OCI-LY7 (cell line): ENCODE results near the gene GATAD2B. TPM values are rescaled to one million over a fixed set of nuclear protein-coding genes. Genes with fewer than 3 reads are reported as not detected.

Source experiments
- BruUV-seq: library from RNA; stranded (reverse); fragments of 400-500 nt; replicated peaks from 2 replicates; lab custom pipeline; 2021; lab: Mats Ljungman, UMichigan
- CTCF ChIA-PET: fragments of 300-600 bp; sonication (Branson Sonifier 250); formaldehyde crosslinking; loops from one replicate; lab custom pipeline; 2022; ENCODE audit warnings: antibody characterized with exemption; ENCODE audit not compliant: unreplicated experiment; lab: Charles Lee
- POLR2A ChIA-PET: fragments of 300-600 bp; sonication (Branson Sonifier 250); formaldehyde crosslinking; loops from one replicate; lab custom pipeline; 2022; ENCODE audit warnings: antibody characterized with exemption; lab: Charles Lee
- DNase-seq: peaks from one replicate; pipeline ENCODE4 v3.0.0-alpha.2; 2015; ENCODE audit warnings: low spot score
- H2AFZ ChIP-seq: fragments of 200-600 bp; sonication (generic), shearing (Covaris generic); 2 replicates; pipeline ENCODE4 v1.6.1; 2014; ENCODE audit warnings: mild to moderate bottlenecking, antibody characterized with exemption, low read length, moderate library complexity
- H3K27ac ChIP-seq: fragments of 200-600 bp; sonication (generic); 2 replicates; pipeline ENCODE4 v1.5.1; 2014; ENCODE audit warnings: mixed run types, low read depth, mild to moderate bottlenecking, moderate library complexity, low read length, inconsistent platforms; ENCODE audit not compliant: poor library complexity, severe bottlenecking
- H3K36me3 ChIP-seq: fragments of 200-600 bp; sonication (generic); 2 replicates; pipeline ENCODE4 v1.6.1; 2014; ENCODE audit warnings: mild to moderate bottlenecking, antibody characterized with exemption, low read length, moderate library complexity, mixed read lengths; ENCODE audit not compliant: insufficient read depth
- H3K4me1 ChIP-seq: fragments of 200-600 bp; sonication (generic); 2 replicates; pipeline ENCODE4 v1.5.1; 2014; ENCODE audit warnings: mild to moderate bottlenecking, low read length; ENCODE audit not compliant: insufficient read depth, poor library complexity, severe bottlenecking
- H3K4me2 ChIP-seq: fragments of 200-600 bp; sonication (generic); 2 replicates; pipeline ENCODE4 v1.6.1; 2014; ENCODE audit warnings: mild to moderate bottlenecking, low read length
- H3K4me3 ChIP-seq: fragments of 200-600 bp; sonication (generic); 2 replicates; pipeline ENCODE4 v1.5.1; 2014; ENCODE audit warnings: mild to moderate bottlenecking, low read depth, low read length; ENCODE audit not compliant: poor library complexity, severe bottlenecking
- H3K79me2 ChIP-seq: fragments of 200-600 bp; sonication (generic); 2 replicates; pipeline ENCODE4 v1.6.1; 2016; ENCODE audit warnings: low read depth, mild to moderate bottlenecking, low read length, moderate library complexity, mixed read lengths; ENCODE audit not compliant: insufficient read depth
- H3K9me2 ChIP-seq: fragments of 200-600 bp; sonication (generic); 2 replicates; pipeline ENCODE4 v1.6.1; 2016; ENCODE audit warnings: mild to moderate bottlenecking, low read length, mixed read lengths; ENCODE audit not compliant: insufficient read depth
- H3K9me3 ChIP-seq: fragments of 200-600 bp; sonication (generic); 2 replicates; pipeline ENCODE4 v1.6.1; 2014; ENCODE audit warnings: mild to moderate bottlenecking, mixed run types, low read length, mixed read lengths
- H4K20me1 ChIP-seq: fragments of 200-600 bp; sonication (generic); 2 replicates; pipeline ENCODE4 v1.6.1; 2014; ENCODE audit warnings: mild to moderate bottlenecking, antibody characterized with exemption, low read length, moderate library complexity, mixed read lengths; ENCODE audit not compliant: insufficient read depth
- EZH2phosphoT487 ChIP-seq: fragments of 200-600 bp; sonication (generic); IDR thresholded peaks from 2 replicates; pipeline ENCODE4 v1.6.1; 2018; ENCODE audit warnings: low read depth, borderline replicate concordance, mild to moderate bottlenecking, mixed run types, antibody characterized with exemption, low read length, moderate library complexity, mixed read lengths
- intact Hi-C: fragments of 100-400 bp; cut with micrococcal nuclease; formaldehyde crosslinking; loops from one replicate; pipeline ENCODE4 v1.10.0; 2022; ENCODE audit not compliant: unreplicated experiment
- total RNA-seq, 2 experiments: library from RNA; depleted of rRNA in 1 of 2; stranded (reverse); fragments of >200 nt in 1 of 2; shearing (Covaris generic) in 1 of 2; gene quantifications; 2 replicates each; pipeline ENCODE4 v1.2.3, GENCODE V29; 2014 to 2022
- TF ChIP-seq, protein P1 (sequence below): fragments of 200-600 bp; sonication (generic); conservative IDR thresholded peaks from 2 replicates; pipeline ENCODE4 v1.5.1; 2014; ENCODE audit warnings: mild to moderate bottlenecking, antibody characterized with exemption, low read length, moderate library complexity, mixed read lengths

Gene GATAD2B
- total RNA-seq, 2 experiments from 2014 or later = 11.2 to 65.2 TPM

DNA sequence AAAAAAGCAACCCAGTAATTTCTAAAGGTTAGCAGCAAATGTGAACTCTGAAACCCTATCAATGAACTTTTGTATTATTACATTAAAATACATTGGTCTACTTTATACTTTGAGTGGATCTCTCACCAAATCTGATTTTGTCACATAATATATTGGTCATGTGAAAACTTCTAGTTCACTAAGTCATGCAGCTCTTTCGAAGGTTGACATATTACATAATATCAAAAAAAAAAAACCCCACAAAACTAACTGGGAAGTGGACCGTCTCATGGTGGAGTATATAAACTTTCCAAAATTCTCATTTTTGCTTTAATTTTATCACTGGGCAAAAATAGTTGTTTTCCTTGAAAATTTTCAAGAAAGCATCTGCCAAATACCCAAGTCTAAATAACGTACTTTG lies 50.4 kb downstream of the GATAD2B start:
- DNase-seq = no peak
- Histone ChIP-seq H3K4me3 (no peak overlapping the region), H3K79me2 (peaks cover 79% of the 10 kb centered on the region), H3K9me3 (no peaks in the 10 kb centered on the region), H3K27ac (no peak overlapping the region), H3K36me3 (peaks cover 36% of the 10 kb centered on the region), H3K4me1 (no peaks in the 10 kb centered on the region), H3K9me2 (no peaks in the 10 kb centered on the region), H4K20me1 (no peaks in the 10 kb centered on the region), H2AFZ (no peak overlapping the region), H3K4me2 (no peak overlapping the region)
- TF ChIP-seq, protein P1, sequence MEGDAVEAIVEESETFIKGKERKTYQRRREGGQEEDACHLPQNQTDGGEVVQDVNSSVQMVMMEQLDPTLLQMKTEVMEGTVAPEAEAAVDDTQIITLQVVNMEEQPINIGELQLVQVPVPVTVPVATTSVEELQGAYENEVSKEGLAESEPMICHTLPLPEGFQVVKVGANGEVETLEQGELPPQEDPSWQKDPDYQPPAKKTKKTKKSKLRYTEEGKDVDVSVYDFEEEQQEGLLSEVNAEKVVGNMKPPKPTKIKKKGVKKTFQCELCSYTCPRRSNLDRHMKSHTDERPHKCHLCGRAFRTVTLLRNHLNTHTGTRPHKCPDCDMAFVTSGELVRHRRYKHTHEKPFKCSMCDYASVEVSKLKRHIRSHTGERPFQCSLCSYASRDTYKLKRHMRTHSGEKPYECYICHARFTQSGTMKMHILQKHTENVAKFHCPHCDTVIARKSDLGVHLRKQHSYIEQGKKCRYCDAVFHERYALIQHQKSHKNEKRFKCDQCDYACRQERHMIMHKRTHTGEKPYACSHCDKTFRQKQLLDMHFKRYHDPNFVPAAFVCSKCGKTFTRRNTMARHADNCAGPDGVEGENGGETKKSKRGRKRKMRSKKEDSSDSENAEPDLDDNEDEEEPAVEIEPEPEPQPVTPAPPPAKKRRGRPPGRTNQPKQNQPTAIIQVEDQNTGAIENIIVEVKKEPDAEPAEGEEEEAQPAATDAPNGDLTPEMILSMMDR = no peak
- no peak for TF ChIP-seq EZH2phosphoT487
- BruUV-seq = no TSS peak
- ChIA-PET POLR2A (interaction anchor here (1.1 kb wide), 1 partner anchor 16 kb away, joined by 4 read pairs; no protein-coding TSS in a partner anchor), CTCF (no interaction called here)
- intact Hi-C loops = no loop called here

DNA sequence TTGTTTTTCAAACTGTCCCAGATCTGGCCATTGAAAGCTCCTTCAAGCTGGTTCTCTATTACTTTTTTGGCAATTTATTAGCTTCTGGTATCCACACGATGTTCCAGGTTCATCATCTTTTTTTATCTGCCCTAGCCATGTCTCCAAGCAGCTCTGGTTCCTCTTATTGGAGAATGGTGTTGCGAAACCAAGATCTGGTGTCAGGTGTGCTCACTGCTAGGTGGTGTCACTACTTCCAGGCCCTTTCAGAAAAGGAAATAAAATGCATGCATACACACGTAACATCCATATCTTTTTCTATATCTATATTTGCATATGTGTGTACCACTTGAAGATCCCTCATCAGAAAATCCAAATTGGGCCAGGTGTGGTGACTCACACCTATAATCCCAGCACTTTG lies 53.3 kb downstream of the GATAD2B start:
- BruUV-seq = no TSS peak
- H3K4me3 ChIP-seq = no peak overlapping the region
- intact Hi-C loops = no loop called here
- TF ChIP-seq, protein P1 = no peak
- TF ChIP-seq EZH2phosphoT487 = no peak
- H3K9me3 ChIP-seq = no peaks in the 10 kb centered on the region
- H3K36me3 ChIP-seq = peaks cover 20% of the 10 kb centered on the region
- H3K9me2 ChIP-seq = no peaks in the 10 kb centered on the region
- ChIA-PET POLR2A (interaction anchor here (0.5 to 1.4 kb wide), 2 partner anchors 19 to 31 kb away, joined by 5 to 7 read pairs; no protein-coding TSS in a partner anchor), CTCF (no interaction called here)
- H3K4me2 ChIP-seq = no peak overlapping the region
- no peak overlapping the region for H2AFZ ChIP-seq
- peaks cover 8% of the 10 kb centered on the region for H3K4me1 ChIP-seq
- no peaks in the 10 kb centered on the region for H4K20me1 ChIP-seq
- no peak for DNase-seq
- H3K27ac ChIP-seq = no peak overlapping the region
- H3K79me2 ChIP-seq = peaks cover 84% of the 10 kb centered on the region

DNA sequence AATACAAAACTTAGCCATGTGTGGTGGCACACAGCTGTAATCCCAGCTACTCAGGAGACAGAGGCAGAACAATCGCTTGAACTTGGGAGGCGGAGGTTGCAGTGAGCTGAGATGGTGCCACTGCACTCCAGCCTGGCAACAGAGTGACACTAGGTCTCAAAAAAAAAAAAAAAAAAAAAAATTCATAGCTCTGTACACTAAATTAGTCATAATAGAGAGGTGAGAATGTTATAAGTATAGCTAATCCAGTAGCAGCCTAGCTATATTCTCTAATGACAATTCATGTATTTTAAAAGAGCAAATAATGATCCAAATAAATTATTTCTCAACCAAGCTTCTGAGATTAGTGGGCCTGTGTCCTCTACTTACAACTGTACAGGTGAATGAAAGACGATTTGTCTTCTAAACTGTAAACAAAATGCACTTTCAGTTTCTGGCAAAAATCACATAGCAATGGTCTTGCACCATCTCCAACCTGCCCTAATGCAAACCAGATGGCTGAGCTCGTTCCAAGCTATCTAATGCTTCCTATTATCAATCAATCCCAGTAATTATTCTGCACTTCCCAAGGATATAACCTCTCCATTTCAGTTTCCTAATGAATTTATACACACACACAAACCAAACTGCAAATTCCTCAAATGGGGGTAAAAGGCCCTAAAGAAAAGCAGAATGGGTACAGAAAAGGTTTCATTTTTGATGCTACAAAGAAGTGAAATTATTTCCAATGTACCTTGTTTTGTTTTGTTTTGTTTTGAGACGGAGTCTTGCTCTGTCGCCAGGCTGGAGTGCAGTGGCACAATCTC lies 56.5 kb downstream of the GATAD2B start:
- Histone ChIP-seq H4K20me1 (no peaks in the 10 kb centered on the region), H2AFZ (no peak overlapping the region), H3K27ac (peak overlapping the region; percentile 3), H3K4me3 (no peak overlapping the region), H3K9me3 (no peaks in the 10 kb centered on the region), H3K36me3 (peaks cover 27% of the 10 kb centered on the region), H3K79me2 (peaks cover 91% of the 10 kb centered on the region), H3K4me2 (no peak overlapping the region), H3K9me2 (no peaks in the 10 kb centered on the region), H3K4me1 (peaks cover 10% of the 10 kb centered on the region)
- ChIA-PET CTCF (interaction anchor here (0.6 to 0.7 kb wide), 2 partner anchors 9 to 139 kb away, joined by 3 read pairs; no protein-coding TSS in a partner anchor), POLR2A (interaction anchor here (0.6 to 1.4 kb wide), 5 partner anchors 11 to 53 kb away, joined by 3 to 8 read pairs (median 4); no protein-coding TSS in a partner anchor)
- no peak for TF ChIP-seq EZH2phosphoT487
- intact Hi-C loops = no loop called here
- BruUV-seq = TSS peak; percentile 55
- DNase-seq = no peak
